Measurements from ENCODE around the gene PKP1.
"Not testable (repeated sequence)": the region's sequence is repeated elsewhere in the genome, so short reads cannot be mapped to it uniquely, and the experiment has no call there.

Gene PKP1

GRCh38 chr1:201251851-201252430 is 31.4 kb upstream of the PKP1 start:
- WGBS, 2 experiments = 87 to 93% methylated on average over 11 of the region's 11 CpGs
- Histone ChIP-seq H3K36me3 (ENCODE audit: control insufficient read depth, insufficient read depth, low read length) (no peaks in the 10 kb centered on the region), H3K4me3 (ENCODE audit: insufficient read depth, low read depth, low read length) (no peak overlapping the region), H3K27ac (ENCODE audit: insufficient read depth, low read depth, low read length, poor library complexity, severe bottlenecking) (no peak overlapping the region), H3K9me3 (ENCODE audit: control insufficient read depth, low read length) (no peaks in the 10 kb centered on the region), H3K4me1 (ENCODE audit: control insufficient read depth, insufficient read depth, low read length) (no peaks in the 10 kb centered on the region), H3K27me3 (ENCODE audit: control insufficient read depth, insufficient read depth, low read length, poor library complexity, severe bottlenecking) (no peaks in the 10 kb centered on the region)

- Histone ChIP-seq H3K36me3 (ENCODE audit: control insufficient read depth, insufficient read depth, low read length) (no peaks in the 10 kb centered on the region), H3K27ac (ENCODE audit: insufficient read depth, low read depth, low read length, poor library complexity, severe bottlenecking) (no peak overlapping the region), H3K4me1 (ENCODE audit: control insufficient read depth, insufficient read depth, low read length) (no peaks in the 10 kb centered on the region), H3K27me3 (ENCODE audit: control insufficient read depth, insufficient read depth, low read length, poor library complexity, severe bottlenecking) (no peaks in the 10 kb centered on the region), H3K9me3 (ENCODE audit: control insufficient read depth, low read length) (no peaks in the 10 kb centered on the region), H3K4me3 (ENCODE audit: insufficient read depth, low read depth, low read length) (no peak overlapping the region)
- 87 to 91% methylated on average over 6 of the region's 6 CpGs for WGBS, 2 experiments
These were observed 30.3 kb upstream of the PKP1 start for GRCh38 chr1:201252944-201253371.

- no peak overlapping the region for H3K4me3 ChIP-seq (ENCODE audit: insufficient read depth, low read depth, low read length)
- no peaks in the 10 kb centered on the region for H3K36me3 ChIP-seq (ENCODE audit: control insufficient read depth, insufficient read depth, low read length)
- H3K27ac ChIP-seq (ENCODE audit: insufficient read depth, low read depth, low read length, poor library complexity, severe bottlenecking) = no peak overlapping the region
- no peaks in the 10 kb centered on the region for H3K9me3 ChIP-seq (ENCODE audit: control insufficient read depth, low read length)
- no peaks in the 10 kb centered on the region for H3K27me3 ChIP-seq (ENCODE audit: control insufficient read depth, insufficient read depth, low read length, poor library complexity, severe bottlenecking)
- no peaks in the 10 kb centered on the region for H3K4me1 ChIP-seq (ENCODE audit: control insufficient read depth, insufficient read depth, low read length)
- WGBS, 2 experiments = 93% methylated on average over 10 of the region's 10 CpGs
These were observed 29.9 kb upstream of the PKP1 start for GRCh38 chr1:201253411-201253810.

GRCh38 chr1:201253906-201254624 is 29.2 kb upstream of the PKP1 start:
- Histone ChIP-seq H3K36me3 (ENCODE audit: control insufficient read depth, insufficient read depth, low read length) (no peaks in the 10 kb centered on the region), H3K4me1 (ENCODE audit: control insufficient read depth, insufficient read depth, low read length) (no peaks in the 10 kb centered on the region), H3K4me3 (ENCODE audit: insufficient read depth, low read depth, low read length) (no peak overlapping the region), H3K9me3 (ENCODE audit: control insufficient read depth, low read length) (no peaks in the 10 kb centered on the region), H3K27me3 (ENCODE audit: control insufficient read depth, insufficient read depth, low read length, poor library complexity, severe bottlenecking) (no peaks in the 10 kb centered on the region), H3K27ac (ENCODE audit: insufficient read depth, low read depth, low read length, poor library complexity, severe bottlenecking) (no peak overlapping the region)
- 91 to 92% methylated on average over 9 of the region's 9 CpGs for WGBS, 2 experiments

- H3K36me3 ChIP-seq (ENCODE audit: control insufficient read depth, insufficient read depth, low read length) = no peaks in the 10 kb centered on the region
- no peak overlapping the region for H3K4me3 ChIP-seq (ENCODE audit: insufficient read depth, low read depth, low read length)
- H3K27ac ChIP-seq (ENCODE audit: insufficient read depth, low read depth, low read length, poor library complexity, severe bottlenecking) = no peak overlapping the region
- WGBS, 2 experiments = 60 to 64% methylated on average over 24 of the region's 24 CpGs
- H3K9me3 ChIP-seq (ENCODE audit: control insufficient read depth, low read length) = no peaks in the 10 kb centered on the region
- no peaks in the 10 kb centered on the region for H3K27me3 ChIP-seq (ENCODE audit: control insufficient read depth, insufficient read depth, low read length, poor library complexity, severe bottlenecking)
- H3K4me1 ChIP-seq (ENCODE audit: control insufficient read depth, insufficient read depth, low read length) = no peaks in the 10 kb centered on the region
These were observed 28.5 kb upstream of the PKP1 start for GRCh38 chr1:201254625-201255478.

- Histone ChIP-seq H3K27me3 (ENCODE audit: control insufficient read depth, insufficient read depth, low read length, poor library complexity, severe bottlenecking) (peaks cover 2% of the 10 kb centered on the region), H3K4me3 (ENCODE audit: insufficient read depth, low read depth, low read length) (no peak overlapping the region), H3K36me3 (ENCODE audit: control insufficient read depth, insufficient read depth, low read length) (no peaks in the 10 kb centered on the region), H3K9me3 (ENCODE audit: control insufficient read depth, low read length) (no peaks in the 10 kb centered on the region), H3K27ac (ENCODE audit: insufficient read depth, low read depth, low read length, poor library complexity, severe bottlenecking) (no peak overlapping the region), H3K4me1 (ENCODE audit: control insufficient read depth, insufficient read depth, low read length) (no peaks in the 10 kb centered on the region)
- WGBS, 2 experiments = 90 to 93% methylated on average over 17 of the region's 17 CpGs
These were observed 27.6 kb upstream of the PKP1 start for GRCh38 chr1:201255479-201256362.

- not testable (repeated sequence) for H3K9me3 ChIP-seq (ENCODE audit: control insufficient read depth, low read length); H3K36me3 ChIP-seq (ENCODE audit: control insufficient read depth, insufficient read depth, low read length); H3K4me1 ChIP-seq (ENCODE audit: control insufficient read depth, insufficient read depth, low read length); H3K27ac ChIP-seq (ENCODE audit: insufficient read depth, low read depth, low read length, poor library complexity, severe bottlenecking); H3K27me3 ChIP-seq (ENCODE audit: control insufficient read depth, insufficient read depth, low read length, poor library complexity, severe bottlenecking); H3K4me3 ChIP-seq (ENCODE audit: insufficient read depth, low read depth, low read length)
These were observed 25.2 kb upstream of the PKP1 start for GRCh38 chr1:201258132-201258531.

- H3K4me3 ChIP-seq (ENCODE audit: insufficient read depth, low read depth, low read length) = no peak overlapping the region
- H3K4me1 ChIP-seq (ENCODE audit: control insufficient read depth, insufficient read depth, low read length) = no peaks in the 10 kb centered on the region
- no peaks in the 10 kb centered on the region for H3K9me3 ChIP-seq (ENCODE audit: control insufficient read depth, low read length)
- H3K27ac ChIP-seq (ENCODE audit: insufficient read depth, low read depth, low read length, poor library complexity, severe bottlenecking) = no peak overlapping the region
- peaks cover 4% of the 10 kb centered on the region for H3K27me3 ChIP-seq (ENCODE audit: control insufficient read depth, insufficient read depth, low read length, poor library complexity, severe bottlenecking)
- no peaks in the 10 kb centered on the region for H3K36me3 ChIP-seq (ENCODE audit: control insufficient read depth, insufficient read depth, low read length)
- 96% methylated on average over 14 of the region's 14 CpGs for WGBS, 2 experiments
These were observed 24.5 kb upstream of the PKP1 start for GRCh38 chr1:201258763-201259230.

GRCh38 chr1:201259476-201260235 is 23.6 kb upstream of the PKP1 start:
- Histone ChIP-seq H3K4me3 (ENCODE audit: insufficient read depth, low read depth, low read length) (no peak overlapping the region), H3K4me1 (ENCODE audit: control insufficient read depth, insufficient read depth, low read length) (no peaks in the 10 kb centered on the region), H3K27me3 (ENCODE audit: control insufficient read depth, insufficient read depth, low read length, poor library complexity, severe bottlenecking) (peaks cover 4% of the 10 kb centered on the region), H3K36me3 (ENCODE audit: control insufficient read depth, insufficient read depth, low read length) (no peaks in the 10 kb centered on the region), H3K27ac (ENCODE audit: insufficient read depth, low read depth, low read length, poor library complexity, severe bottlenecking) (no peak overlapping the region), H3K9me3 (ENCODE audit: control insufficient read depth, low read length) (no peaks in the 10 kb centered on the region)
- 26 to 29% methylated on average over 28 of the region's 28 CpGs for WGBS, 2 experiments
